ENCODE results near the gene F3. TPM values are rescaled to one million over a fixed set of nuclear protein-coding genes. Genes with fewer than 3 reads are reported as not detected.
"Not testable (repeated sequence)": the region's sequence is repeated elsewhere in the genome, so short reads cannot be mapped to it uniquely, and the experiment has no call there.

Gene F3
- total RNA-seq, result 29.1 TPM
- long read RNA-seq, transcript F3-201 (6 exons, 2,287 nt), result major isoform, 19 of 21 reads
- long read RNA-seq, partial matches to known transcripts, result 0 of 21 reads
- long read RNA-seq, other reads (novel, unspliced or antisense), result 2 of 21 reads

DNA sequence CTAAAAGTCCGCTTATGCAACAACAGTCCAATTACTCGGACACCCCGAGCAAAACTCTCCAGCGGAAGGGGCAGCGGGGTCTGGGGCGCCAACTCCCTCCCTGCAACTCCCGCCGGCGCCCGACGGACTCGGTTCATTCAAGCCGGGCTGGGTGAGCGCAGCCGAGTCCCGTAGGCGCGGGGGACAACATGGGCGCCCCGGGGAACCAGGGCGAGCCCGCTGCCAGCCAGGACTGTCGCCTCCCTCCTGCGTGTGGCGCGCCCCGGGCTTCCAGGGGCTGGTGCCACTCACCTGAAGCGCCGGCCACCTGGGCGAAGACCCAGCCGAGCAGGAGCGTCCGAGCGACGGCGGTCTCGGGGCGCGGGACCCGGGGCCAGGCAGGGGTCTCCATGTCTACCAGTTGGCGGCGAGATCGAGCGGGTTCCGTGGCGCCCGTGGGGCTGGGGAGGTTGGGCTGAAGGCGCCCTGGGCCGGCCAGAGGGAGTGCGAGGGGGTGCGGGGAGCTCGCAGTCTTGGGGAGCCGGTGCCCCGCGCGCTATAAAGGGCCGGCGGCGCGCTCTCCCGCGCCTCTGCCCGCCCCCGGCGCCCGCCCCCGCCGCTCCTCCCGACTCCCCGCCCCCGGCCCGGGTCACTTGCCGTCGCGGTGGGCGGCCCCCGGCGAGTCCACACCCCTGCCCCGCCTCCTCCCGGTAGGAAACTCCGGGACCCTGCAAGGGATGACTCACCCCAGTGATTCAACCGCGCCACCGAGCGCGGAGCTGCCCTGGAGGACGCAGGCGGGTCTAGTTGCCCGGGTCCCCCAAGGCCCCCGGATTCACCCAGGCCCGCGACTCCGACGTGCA, at the start of gene F3:
F3 (minus strand) TSS at position 514 of the 842 bp plus-strand sequence; CDS start at position 391, 123 bp downstream.
- intact Hi-C loops (cut with DNase I), result loop anchor here (5.0 kb wide), 2 partner anchors 116 to 196 kb away; no protein-coding TSS in a partner anchor
- DNase-seq (ENCODE audit: low spot score), result peak; percentile 94

DNA sequence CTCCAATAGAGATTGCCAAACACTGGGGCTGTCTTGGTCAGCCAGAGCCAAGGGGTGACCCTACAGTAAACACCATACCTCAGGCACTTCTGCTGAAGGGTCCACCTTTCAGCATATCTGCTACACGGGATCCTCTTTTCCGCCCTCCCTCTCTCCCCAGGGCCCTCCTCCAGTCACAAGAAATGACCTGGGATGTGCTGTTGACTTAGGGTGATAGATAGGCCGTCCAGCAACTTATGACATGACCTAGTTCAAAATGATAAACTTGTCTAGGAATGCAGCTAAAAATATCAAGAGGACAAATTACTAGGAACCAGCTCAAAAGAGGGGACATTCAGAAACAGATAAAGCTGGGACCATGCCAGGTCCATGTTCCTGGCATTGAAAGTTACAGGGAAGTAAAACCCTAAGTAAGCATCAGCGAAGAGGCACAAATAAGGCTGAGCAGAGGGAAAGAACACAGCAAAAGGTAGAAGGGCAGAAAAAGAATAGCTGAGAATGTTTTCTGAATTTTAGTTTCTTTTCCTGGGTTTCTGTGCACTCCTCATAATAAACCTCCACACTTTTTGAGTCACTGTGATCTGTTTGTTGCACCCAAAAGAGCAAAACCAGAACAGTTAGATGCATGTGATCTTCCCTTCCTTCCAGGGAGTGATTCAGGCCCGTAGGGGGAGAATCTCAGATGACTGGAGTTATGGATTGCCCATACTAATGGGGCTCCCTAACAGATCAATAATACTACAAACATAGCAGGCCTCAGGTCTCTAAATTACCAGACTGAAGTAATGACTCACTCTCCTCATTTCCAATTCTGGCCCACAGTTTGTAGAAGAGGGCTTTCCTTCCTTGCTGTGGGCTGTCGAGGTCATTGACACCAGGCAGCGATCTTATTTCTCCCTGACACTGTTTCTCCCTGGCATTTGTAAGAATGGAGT, 48.9 kb upstream of the F3 start:
- intact Hi-C loops (cut with DNase I), result no loop called here
- no peak for DNase-seq (ENCODE audit: low spot score)

DNA sequence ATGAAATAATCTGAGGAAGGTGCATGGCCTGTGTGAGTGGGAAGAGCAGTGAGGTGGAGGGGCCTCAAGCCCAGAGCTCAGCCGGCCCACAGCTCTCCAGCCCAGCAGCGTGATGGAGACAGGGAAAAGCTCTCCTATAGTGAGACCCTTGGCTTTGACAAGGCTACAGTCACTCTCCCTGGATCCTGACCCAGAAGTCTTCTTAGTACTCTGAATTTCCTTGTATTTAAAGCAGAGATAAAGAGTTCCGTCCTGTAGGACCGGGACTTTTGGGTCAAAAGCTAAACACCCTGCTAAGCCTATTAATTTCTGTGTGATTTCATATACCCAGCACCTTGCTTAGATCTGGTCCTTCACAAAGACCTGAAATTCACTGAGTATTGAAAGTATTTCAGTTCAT, 48.2 kb upstream of the F3 start:
- no peak for DNase-seq (ENCODE audit: low spot score)
- intact Hi-C loops (cut with DNase I), result no loop called here

DNA sequence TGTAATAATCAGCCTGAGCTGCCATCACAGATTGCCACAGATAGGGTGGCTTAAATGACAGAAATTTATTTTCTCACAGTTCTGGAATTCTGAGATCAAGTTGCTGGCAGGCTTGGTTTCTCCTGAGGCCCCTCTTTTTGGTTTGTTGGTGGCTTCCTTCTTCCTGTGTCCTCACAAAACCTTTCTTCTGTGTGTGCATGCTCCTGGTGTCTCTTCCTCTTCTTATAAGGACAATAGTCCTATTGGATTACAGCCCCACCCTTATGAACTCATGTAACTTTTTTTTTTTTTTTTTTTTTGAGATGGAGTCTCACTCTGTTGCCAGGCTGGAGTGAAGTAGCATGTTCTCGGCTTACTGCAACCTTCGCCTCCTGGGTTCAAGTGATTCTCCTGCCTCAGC, 41.0 kb upstream of the F3 start:
- intact Hi-C loops (cut with DNase I), result no loop called here
- no peak for DNase-seq (ENCODE audit: low spot score)

DNA sequence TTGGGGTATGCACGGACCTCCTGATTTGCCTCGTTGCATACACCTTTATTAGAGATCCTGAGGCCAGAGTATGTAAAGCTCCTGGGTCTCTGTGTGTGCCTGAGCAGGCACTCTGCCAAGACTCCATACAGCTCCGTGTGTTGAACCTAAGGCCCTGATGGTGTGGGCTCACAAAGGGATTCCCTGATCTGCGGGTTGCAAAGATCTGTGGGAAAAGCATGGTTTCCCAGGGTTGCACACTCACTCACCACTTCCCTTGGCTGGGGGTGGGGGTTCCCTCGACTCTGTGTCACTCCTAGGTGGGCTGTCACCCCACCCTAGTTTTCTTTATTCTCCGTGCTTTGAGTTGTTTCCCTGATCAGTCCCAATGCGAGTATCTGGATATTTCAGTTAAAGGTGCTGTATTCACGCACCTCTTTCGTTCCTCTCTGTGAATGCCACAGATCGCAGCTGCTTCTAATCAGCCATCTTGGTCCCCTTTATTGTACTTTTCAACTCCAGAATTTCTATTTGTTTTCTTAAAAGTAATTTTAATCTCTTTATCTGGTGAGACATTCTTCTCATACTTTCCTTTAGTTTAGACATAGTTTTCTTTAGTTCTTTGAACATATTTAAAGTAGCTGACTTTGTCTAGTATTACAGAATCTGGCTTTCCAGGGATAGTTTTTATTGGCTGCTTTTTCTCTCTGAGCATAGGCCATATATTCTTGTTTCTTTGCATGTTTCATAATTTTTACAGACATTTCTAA, 39.0 kb upstream of the F3 start:
- intact Hi-C loops (cut with DNase I), result no loop called here
- DNase-seq (ENCODE audit: low spot score), result no peak

DNA sequence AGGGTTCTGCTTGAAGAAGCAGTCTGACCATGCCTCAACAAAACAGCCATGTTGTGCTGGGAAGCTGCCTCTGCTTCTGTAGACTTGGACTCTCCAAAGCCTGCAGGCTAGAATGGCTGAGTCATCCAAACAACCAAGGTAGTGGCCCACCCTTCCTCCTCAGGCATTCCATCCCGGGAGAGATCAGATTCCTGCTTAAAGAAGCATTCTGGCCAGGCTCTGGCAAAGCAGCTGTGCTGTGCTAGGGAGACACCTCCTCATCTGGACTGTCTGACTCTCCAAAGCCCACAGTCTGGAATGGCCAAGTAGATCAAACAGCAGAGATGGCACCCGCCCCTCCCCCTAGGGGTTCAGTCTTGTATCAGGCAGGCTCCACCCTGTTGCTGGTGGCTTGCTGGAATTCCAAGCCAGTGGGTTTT, 38.3 kb upstream of the F3 start:
- intact Hi-C loops (cut with DNase I), result no loop called here

DNA sequence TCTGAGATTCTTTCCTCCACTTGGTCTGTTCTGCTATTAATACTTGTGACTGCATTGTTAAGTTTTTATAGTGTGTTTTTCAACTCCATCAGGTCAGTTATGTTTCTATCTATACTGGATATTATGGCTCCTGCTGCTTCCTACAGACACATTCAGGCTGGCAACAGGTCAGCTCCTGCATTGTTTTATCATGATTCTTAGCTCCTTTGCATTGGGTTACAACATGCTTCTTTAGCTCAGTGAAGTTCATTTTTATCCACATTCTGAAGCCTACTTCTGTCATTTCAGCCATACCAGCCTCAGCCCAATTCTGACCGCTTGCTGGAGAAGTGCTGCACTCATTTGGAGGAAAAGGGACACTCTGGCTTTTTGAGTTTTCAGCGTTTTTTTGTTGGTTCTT, 37.3 kb upstream of the F3 start:
- intact Hi-C loops (cut with DNase I), result no loop called here
- no peak for DNase-seq (ENCODE audit: low spot score)

More for the DNA sequence above, 38.3 kb upstream of the F3 start:
- no peak for DNase-seq (ENCODE audit: low spot score)

DNA sequence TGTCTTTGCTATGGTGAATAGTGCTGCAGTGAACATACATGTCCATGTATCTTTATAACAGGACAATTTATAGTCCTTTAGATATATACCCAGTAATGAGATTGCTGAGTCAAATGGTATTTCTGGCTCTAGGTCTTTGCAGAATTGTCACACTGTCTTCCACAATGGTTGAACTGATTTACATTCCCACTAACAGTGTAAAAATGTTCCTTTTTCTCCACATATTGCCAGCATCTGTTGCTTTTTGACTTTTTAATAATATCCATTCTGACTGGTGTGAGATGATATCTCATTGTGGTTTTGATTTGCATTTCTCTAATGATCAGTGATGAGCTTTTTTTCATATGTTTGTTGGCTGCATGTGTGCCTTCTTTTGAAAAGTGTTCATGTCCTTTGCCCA, 32.4 kb upstream of the F3 start:
- intact Hi-C loops (cut with DNase I); DNase-seq (ENCODE audit: low spot score): not testable (repeated sequence)

DNA sequence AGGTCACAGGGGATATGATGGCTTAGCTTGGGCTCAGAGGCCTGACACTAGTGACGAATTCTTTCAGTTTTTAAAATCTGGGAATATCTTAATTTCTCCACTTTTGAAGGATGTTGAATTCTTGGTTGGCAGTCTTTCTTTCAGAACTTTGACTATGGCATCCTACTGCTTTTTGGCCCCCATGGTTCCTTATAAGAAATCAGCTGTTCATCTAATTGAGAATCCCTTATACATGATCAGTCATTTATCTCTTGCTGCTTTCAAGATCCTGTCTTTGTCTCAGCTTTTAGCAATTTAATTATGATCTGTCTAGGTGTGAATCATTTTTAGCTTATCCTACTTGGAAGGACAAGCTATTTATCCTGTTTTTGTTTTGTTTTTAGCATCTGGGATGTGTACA, 31.2 kb upstream of the F3 start:
- DNase-seq (ENCODE audit: low spot score), result no peak
- intact Hi-C loops (cut with DNase I), result no loop called here

DNA sequence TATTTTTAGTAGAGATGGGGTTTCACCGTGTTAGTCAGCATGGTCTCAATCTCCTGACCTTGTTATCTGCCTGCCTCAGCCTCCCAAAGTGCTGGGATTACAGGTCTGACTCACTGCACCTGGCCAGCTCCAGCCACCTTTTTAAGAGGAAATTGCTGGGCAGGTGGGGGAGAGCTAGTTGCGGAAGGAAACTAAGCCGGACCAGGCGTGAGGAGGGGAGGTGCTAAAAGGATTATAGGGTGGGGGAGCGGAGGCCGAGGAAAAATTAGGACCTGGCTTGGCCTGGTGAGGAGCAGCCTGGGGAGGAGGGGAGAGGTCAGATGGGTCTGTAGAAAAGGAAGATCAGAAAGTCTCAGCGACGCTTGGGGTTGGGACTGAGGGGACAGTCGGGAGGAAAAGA, 29.4 kb upstream of the F3 start:
- intact Hi-C loops (cut with DNase I), result not testable (repeated sequence)

DNA sequence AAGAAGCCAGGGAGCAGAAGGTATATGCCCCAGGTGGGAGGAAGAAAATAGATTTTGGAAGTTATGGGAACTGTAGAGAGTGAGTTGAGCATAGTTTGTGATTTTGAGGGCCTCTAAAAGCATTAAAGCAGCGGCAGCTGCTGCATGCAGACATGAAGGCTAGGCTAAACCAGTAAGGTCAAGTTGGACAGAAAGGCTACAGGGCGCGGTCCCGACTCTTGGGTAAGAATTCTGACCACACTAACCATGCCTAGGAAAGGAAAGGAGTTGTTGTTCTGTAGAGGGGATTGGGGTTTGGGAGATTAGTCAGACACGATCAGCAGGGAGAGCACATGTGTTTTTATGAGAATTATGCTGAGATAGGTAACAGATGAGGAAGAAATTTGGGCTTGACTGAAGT, 27.2 kb upstream of the F3 start:
- intact Hi-C loops (cut with DNase I); DNase-seq (ENCODE audit: low spot score): not testable (repeated sequence)

More for the DNA sequence above, 29.4 kb upstream of the F3 start:
- not testable (repeated sequence) for DNase-seq (ENCODE audit: low spot score)

DNA sequence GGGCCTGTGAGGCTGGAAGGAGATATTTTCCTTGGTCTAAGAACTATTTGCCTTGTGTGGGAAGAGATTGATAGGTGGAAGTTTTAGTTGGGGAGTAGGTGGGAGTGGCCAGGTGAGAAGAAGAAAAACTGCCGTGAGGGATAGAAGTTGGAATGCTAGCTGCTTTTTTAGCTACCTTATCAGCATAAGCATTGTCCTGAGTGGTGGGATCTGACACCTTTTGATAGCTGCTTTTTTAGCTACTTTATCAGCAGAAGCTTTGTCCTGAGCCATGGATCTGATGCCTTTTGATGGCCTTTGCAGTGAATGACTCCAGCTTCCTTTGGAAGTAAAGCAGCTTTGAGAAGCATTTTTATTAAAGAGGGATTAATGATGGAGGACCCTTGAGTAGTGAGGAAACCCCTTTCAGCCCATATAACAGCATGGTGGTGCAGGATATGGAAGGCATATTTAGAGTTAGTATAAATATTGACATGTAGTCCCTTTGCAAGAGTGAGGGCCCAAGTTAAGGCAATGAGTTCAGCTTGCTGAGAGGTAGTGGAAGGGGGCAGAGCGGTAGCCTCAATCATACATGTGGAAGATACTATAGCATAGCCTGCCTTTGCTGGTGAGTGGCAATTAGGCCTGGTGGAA, 26.5 kb upstream of the F3 start:
- intact Hi-C loops (cut with DNase I); DNase-seq (ENCODE audit: low spot score): not testable (repeated sequence)

DNA sequence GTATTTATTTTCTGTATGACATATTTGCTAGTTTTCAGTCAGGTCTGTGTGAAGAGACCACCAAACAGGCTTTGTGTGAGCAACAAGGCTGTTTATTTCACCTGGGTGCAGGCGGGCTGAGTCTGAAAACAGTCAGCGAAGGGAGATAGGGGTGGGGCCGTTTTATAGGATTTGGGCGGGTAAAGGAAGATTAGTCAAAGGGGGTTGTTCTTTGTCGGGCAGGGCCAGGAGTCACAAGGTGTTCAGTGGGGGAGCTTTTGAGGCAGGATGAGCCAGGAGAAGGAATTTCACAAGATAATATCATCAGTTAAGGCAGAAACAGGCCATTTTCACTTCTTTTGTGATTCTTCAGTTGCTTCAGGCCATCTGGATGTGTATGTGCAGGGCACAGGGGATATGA, 24.9 kb upstream of the F3 start:
- intact Hi-C loops (cut with DNase I); DNase-seq (ENCODE audit: low spot score): not testable (repeated sequence)

DNA sequence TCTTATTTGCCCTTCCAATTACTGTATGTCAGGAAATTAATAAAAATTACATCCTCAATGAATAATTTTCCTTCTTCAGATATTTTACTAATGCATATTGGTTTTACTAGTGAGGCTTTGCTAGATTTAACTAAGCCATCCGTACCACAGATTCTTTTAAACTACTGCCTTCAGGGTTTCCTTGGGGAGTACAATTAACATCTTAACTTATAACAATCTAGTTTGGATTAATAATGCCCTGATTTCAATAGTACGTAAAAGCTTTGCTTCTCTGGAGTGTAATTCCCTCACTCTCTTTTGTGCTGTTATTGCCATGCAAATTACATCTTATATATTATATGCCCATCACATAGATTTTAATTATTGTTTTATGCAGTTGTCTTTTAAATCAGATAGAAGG, 24.3 kb upstream of the F3 start:
- intact Hi-C loops (cut with DNase I), result no loop called here
- no peak for DNase-seq (ENCODE audit: low spot score)

DNA sequence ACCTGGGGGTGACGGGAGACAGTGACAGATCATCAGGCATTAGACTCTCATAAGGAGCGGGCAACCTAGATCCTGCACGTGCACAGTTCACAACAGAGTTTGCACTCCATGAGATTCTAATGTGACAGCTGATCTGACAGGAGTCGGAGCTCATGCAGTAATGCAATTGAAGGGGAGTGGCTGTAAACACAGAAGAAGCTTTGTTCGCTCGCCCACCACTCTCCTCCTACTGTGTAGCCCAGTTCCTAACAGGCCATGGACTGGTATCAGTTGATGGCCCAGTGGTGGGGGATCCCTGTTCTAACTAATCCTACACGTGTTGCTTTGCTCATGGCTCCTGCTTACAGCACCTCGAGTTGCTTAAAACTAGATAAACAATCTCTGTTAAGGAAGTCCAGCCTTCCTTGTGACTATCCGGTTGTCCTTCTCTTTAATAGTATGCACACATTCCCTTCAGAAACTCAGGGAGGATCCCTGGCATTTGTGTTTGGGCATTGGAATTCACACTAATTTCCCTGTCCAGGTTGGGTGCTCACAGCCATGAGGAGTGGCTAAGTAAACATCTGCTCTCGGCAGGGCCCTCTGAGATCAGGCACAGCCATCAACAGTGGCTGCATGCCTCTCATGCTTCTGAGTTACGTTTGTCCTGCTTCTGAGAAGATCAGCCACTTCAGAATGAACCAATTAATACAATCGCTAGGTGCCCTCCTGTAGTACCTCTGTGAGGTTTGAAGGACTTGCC, 21.1 kb upstream of the F3 start:
- no peak for DNase-seq (ENCODE audit: low spot score)
- intact Hi-C loops (cut with DNase I), result no loop called here

DNA sequence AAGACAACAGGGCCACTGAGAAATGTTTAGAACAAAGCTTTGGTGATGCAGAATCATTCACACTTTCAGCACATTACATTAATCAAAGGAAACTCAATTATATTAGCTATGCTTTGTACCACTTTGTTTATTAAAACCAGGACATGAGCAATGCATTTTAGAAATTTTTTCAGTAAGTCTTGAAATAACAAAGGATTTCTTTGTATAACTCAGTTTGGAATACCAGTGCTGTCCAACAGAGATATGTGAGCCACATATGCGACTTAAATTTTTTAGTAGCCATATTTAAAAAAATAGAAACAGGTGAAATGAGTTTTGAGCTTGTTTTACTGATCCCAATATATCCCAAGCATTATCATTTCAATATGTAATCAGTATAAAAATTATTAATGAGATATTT, 18.8 kb upstream of the F3 start:
- no peak for DNase-seq (ENCODE audit: low spot score)
- intact Hi-C loops (cut with DNase I), result no loop called here

DNA sequence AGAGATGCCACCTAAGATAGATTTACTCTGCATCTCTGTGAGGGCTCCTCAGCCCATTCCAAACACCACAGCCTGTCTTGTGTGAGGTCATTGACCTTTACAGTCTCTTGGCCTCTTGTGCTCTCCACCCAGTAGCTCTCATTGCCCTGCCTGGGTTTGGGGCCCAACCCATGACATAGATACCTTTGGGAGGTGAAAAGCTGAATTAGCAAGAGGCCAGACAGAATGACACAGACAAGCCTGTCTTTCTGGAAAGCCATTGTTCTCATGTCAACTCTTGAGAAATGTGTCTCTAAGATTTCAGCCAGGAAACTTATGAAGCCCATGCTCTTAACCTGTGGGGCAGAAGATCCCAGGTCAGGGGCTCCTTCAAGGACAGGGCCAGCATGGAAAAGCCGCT, 18.4 kb upstream of the F3 start:
- DNase-seq (ENCODE audit: low spot score), result no peak
- intact Hi-C loops (cut with DNase I), result no loop called here

DNA sequence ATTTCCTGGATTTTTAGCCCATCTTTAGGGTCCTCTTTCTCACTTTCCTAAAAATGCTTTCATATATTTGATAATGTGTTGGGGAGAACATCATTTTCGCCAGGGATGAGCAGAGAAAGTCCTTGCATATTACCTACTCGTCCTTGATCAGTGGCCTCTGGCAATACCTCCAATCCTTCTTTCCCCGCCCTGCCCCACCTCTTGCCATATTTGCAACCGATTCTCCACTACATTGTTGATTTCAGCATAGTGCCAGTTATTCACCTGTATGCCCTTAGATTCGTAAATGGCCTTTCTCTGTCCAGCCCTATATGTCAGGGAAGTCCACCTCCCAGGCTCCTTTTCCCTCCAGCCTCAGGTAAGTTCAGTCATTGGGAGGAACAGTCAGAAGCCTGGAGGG, 13.5 kb upstream of the F3 start:
- intact Hi-C loops (cut with DNase I), result no loop called here
- no peak for DNase-seq (ENCODE audit: low spot score)
